Urinary bladder (tissue), 4 donors: ENCODE measurements around the gene ADAM10. TPM values are rescaled to one million over a fixed set of nuclear protein-coding genes. Genes with fewer than 3 reads are reported as not detected.
"Not testable (repeated sequence)": the region's sequence is repeated elsewhere in the genome, so short reads cannot be mapped to it uniquely, and the experiment has no call there.

Experiments used
- DNase-seq: peaks from one replicate; pipeline ENCODE4 v3.0.0-alpha.2; 2015; ENCODE audit errors: extremely low spot score
- H3K27ac ChIP-seq: one replicate; pipeline ENCODE4 v1.5.1; 2013; ENCODE audit warnings: low read depth, mild to moderate bottlenecking, moderate library complexity
- H3K36me3 ChIP-seq: one replicate; pipeline ENCODE4 v1.6.1; 2013; ENCODE audit warnings: mild to moderate bottlenecking, moderate library complexity; ENCODE audit not compliant: insufficient read depth
- H3K4me1 ChIP-seq: one replicate; pipeline ENCODE4 v1.6.1; 2013; ENCODE audit warnings: mild to moderate bottlenecking, moderate library complexity; ENCODE audit not compliant: insufficient read depth
- H3K4me3 ChIP-seq: one replicate; pipeline ENCODE4 v1.5.1; 2013; ENCODE audit warnings: low read depth, low read length
- whole genome bisulfite sequencing: extraction: QIAGEN DNeasy Blood & Tissue Kit; methylation state at CpG from one replicate; pipeline ENCODE4 v1.1.7; 2013; 5-methylcytosine and 5-hydroxymethylcytosine counted together
- polyA plus RNA-seq: library from polyadenylated mRNA; stranded (reverse); fragments of 200-250 nt; gene quantifications from one replicate; pipeline ENCODE4 v1.2.3, GENCODE V29; 2013
- total RNA-seq: library from RNA; depleted of rRNA; stranded (reverse); fragments of >200 nt; gene quantifications from one replicate; pipeline ENCODE4 v1.2.3, GENCODE V29; 2014
- donor health status: healthy with polysubstance abuse.
- donor health status: healthy.

ADAM10 gene
- total and polyA plus RNA-seq, 2 donors, result 45.6 to 207 TPM

DNA sequence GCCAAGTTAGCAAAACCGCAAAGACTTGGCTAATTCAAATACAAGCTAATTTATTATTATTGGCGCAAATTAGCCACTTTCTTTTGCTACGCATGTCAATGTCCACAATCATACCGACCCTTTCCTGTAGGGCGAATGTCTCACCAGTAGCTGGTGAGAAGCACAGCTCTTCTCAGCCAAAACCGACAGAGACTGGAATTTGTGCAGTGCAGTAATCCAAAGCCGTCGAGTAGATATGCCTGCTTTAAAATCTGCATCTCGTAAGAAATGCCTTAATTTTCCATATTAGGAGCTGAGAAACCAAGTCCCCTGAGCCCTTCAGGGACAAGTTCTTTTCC is 21.0 kb upstream of the ADAM10 start:
- no peaks in the 10 kb centered on the region for H3K36me3 ChIP-seq
- peak overlapping the region; percentile 86 for H3K27ac ChIP-seq
- DNase-seq, result no peak
- H3K4me3 ChIP-seq, result peak overlapping the region; percentile 36
- no peaks in the 10 kb centered on the region for H3K4me1 ChIP-seq
- WGBS, result 2% methylated on average over 9 of the region's 9 CpGs

DNA sequence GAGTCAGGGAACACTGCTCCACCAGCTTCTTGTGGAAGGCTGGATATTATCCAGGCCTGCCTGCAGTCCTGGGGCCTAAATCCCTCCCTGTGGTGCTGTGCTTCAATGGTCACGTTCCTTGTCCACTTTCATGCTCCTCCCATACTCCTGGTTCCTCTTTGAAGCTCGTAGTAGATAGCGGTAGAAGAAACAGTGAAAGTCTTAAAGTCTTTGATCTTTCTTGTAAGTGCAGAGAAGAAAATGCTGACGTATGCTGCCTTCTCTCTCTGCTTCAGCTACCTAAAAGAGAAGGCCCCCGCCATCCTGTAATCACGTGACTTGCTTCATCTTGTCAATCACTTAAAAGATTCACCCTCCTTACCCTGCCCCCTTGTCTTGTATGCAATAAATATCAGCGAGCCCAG is 19.1 kb upstream of the ADAM10 start:
- H3K27ac ChIP-seq, H3K4me1 ChIP-seq, DNase-seq, H3K4me3 ChIP-seq, H3K36me3 ChIP-seq: not testable (repeated sequence)
- 86% methylated on average over 7 of the region's 7 CpGs for WGBS

DNA sequence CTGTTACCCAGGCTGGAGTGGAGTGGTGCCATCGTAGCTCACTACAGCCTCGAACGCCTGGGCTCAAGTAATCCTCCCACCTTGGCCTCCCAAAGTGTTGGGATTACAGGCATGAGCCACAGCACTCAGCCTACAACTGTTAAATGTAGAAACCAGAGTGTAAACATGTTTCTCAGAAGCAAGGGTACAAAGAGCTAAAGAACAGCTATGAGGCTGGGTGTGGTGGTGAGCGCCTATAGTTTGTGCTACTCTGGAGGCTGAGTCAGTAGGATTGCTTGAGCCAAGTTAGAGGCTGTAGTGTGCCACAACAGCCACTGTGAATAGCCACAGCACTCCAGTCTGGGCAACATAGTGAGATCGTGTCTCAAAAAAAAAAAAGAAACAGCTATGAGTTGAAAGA is 16.8 kb upstream of the ADAM10 start:
- Histone ChIP-seq H3K36me3 (no peaks in the 10 kb centered on the region), H3K27ac (no peak overlapping the region), H3K4me3 (no peak overlapping the region), H3K4me1 (no peaks in the 10 kb centered on the region)
- WGBS, result 91% methylated on average over 5 of the region's 5 CpGs
- DNase-seq, result no peak

- H3K27ac ChIP-seq, result no peak overlapping the region
- WGBS, result 92% methylated on average over 5 of the region's 5 CpGs
- no peak for DNase-seq
Measured at GRCh38 chr15:58764468-58764867, 15.0 kb upstream of the ADAM10 start.

DNA sequence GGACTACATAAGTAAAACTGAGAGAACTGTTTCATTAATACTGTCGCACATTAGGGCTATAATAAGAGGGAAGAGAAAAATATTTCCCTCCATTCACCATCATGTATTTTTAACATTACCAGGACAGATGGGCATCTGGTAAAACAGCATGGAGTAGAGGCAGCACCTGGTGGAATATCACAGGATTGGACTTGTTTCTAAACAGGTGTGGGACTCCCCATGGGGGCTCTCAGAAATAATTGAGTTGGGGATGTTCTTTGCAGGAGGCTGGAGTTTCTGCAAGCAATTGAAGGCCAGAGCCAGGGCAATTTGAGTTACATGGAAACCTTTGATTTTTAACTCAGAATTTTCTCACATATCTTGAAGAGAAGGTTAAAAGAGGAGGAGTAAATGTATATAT is 13.2 kb upstream of the ADAM10 start:
- Histone ChIP-seq H3K4me1 (no peaks in the 10 kb centered on the region), H3K4me3 (no peak overlapping the region), H3K27ac (no peak overlapping the region), H3K36me3 (no peaks in the 10 kb centered on the region)
- WGBS, result 100% methylated on average over 1 of the region's 1 CpG
- no peak for DNase-seq

More at GRCh38 chr15:58764468-58764867, 15.0 kb upstream of the ADAM10 start:
- Histone ChIP-seq H3K4me3 (no peak overlapping the region), H3K36me3 (no peaks in the 10 kb centered on the region), H3K4me1 (no peaks in the 10 kb centered on the region)

- DNase-seq, result no peak
- no peak overlapping the region for H3K27ac ChIP-seq
- no peaks in the 10 kb centered on the region for H3K36me3 ChIP-seq
- H3K4me1 ChIP-seq, result no peaks in the 10 kb centered on the region
- H3K4me3 ChIP-seq, result no peak overlapping the region
Measured at GRCh38 chr15:58762285-58762684, 12.8 kb upstream of the ADAM10 start.

GRCh38 chr15:58761010-58761388 is 11.5 kb upstream of the ADAM10 start:
- H3K27ac ChIP-seq, result no peak overlapping the region
- DNase-seq, result no peak
- WGBS, result 94% methylated on average over 1 of the region's 1 CpG
- no peaks in the 10 kb centered on the region for H3K4me1 ChIP-seq
- no peak overlapping the region for H3K4me3 ChIP-seq
- no peaks in the 10 kb centered on the region for H3K36me3 ChIP-seq

DNA sequence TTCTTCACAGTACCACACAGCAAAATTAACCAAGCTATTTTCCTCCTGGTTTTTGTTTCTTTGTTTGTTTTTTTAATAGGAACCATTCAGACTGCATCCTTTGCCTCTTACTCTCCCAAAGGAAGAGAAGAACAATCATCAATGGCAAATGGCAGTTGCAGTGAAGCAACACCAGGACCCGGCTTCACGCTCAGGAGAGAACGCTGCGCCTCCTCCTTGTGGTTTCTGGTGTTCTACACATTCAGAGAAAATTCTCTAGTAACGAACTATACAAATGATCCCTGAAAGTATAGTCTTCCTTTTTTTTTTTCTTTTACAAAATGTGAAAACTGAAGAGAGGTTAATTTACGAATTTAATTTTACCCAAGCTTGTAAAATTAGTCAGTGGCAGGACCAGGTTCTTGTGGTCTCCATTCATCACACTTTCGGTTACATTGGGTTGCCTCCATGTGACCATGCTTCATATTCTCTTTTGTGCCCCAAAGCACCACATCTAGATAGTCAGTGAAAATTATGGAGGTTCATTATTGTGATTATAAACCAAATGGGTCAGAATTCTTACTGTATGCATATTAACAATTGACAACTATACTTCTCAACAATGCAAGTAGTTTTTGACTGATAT is 11.0 kb upstream of the ADAM10 start:
- no peak overlapping the region for H3K27ac ChIP-seq
- H3K36me3 ChIP-seq, result no peaks in the 10 kb centered on the region
- H3K4me1 ChIP-seq, result no peaks in the 10 kb centered on the region
- H3K4me3 ChIP-seq, result no peak overlapping the region
- DNase-seq, result no peak
- 86% methylated on average over 7 of the region's 7 CpGs for WGBS

DNA sequence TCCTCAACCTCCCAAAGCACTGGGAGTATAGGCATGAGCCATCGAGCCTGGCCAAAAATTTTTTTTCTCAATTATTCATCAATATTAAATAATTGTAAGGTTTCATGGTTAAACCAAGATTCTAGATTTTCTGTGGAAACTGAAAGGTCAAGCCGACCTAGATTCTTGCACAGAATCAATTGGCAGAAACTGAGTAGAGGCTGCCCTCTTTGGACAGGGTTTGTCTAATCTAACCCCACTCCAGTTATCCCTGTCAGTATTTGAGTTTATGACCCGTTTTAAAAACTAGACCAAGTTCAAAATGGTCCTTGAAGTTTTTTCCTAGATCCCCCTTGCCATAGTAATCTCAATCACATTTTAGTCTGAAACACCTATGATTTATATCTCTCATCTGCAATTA is 8.6 kb upstream of the ADAM10 start:
- no peaks in the 10 kb centered on the region for H3K4me1 ChIP-seq
- DNase-seq, result no peak
- no peak overlapping the region for H3K27ac ChIP-seq
- WGBS, result 50% methylated on average over 3 of the region's 3 CpGs
- no peaks in the 10 kb centered on the region for H3K36me3 ChIP-seq
- H3K4me3 ChIP-seq, result no peak overlapping the region

DNA sequence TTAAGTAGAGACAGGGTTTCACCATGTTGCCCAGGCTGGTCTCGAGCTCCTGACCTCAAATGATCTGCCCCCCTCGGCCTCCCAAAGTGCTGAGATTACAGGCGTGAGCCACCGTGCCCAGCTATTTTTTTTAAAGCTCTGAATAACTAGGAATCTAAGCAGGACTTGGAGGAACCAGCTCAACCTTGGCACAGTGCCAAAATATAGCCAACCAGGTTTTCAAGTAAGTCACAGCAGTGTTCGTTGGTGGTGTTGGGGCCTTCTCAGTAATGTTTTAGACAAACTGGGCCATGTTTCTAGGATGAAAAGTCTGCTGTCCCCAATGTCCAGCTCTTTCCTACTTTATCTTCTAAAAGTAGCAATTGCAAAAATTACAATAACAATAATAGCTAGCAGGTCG is 6.4 kb upstream of the ADAM10 start:
- no peak overlapping the region for H3K27ac ChIP-seq
- no peak for DNase-seq

GRCh38 chr15:58755350-58755749 is 5.8 kb upstream of the ADAM10 start:
- Histone ChIP-seq H3K4me3 (no peak overlapping the region), H3K27ac (no peak overlapping the region), H3K4me1 (no peaks in the 10 kb centered on the region), H3K36me3 (no peaks in the 10 kb centered on the region)
- 98% methylated on average over 3 of the region's 3 CpGs for WGBS
- DNase-seq, result no peak

More for the DNA sequence above, 6.4 kb upstream of the ADAM10 start:
- Histone ChIP-seq H3K4me1 (no peaks in the 10 kb centered on the region), H3K4me3 (no peak overlapping the region), H3K36me3 (no peaks in the 10 kb centered on the region)
- 60% methylated on average over 6 of the region's 6 CpGs for WGBS

DNA sequence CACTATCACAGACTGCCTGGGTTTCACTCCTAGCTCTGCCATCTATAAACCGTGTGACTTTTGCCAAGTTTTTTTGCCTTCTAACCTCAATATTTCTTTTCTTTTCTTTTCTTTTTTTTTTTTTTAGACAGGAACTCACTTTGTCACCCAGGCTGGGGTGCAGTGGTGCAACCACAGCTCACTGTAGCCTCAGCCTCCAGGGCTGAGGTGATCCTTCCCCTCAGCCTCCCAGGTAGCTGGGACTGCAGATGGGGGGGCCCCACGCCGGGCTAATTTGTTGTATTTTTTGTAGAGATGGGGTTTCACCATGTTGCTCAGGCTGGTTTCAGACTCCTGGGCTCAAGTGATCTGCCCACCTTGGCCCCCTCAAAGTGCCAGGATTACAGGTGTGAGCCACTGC is 3.2 kb upstream of the ADAM10 start:
- no peaks in the 10 kb centered on the region for H3K36me3 ChIP-seq
- no peak overlapping the region for H3K27ac ChIP-seq
- no peaks in the 10 kb centered on the region for H3K4me1 ChIP-seq
- H3K4me3 ChIP-seq, result no peak overlapping the region
- WGBS, result 84% methylated on average over 3 of the region's 3 CpGs
- no peak for DNase-seq

DNA sequence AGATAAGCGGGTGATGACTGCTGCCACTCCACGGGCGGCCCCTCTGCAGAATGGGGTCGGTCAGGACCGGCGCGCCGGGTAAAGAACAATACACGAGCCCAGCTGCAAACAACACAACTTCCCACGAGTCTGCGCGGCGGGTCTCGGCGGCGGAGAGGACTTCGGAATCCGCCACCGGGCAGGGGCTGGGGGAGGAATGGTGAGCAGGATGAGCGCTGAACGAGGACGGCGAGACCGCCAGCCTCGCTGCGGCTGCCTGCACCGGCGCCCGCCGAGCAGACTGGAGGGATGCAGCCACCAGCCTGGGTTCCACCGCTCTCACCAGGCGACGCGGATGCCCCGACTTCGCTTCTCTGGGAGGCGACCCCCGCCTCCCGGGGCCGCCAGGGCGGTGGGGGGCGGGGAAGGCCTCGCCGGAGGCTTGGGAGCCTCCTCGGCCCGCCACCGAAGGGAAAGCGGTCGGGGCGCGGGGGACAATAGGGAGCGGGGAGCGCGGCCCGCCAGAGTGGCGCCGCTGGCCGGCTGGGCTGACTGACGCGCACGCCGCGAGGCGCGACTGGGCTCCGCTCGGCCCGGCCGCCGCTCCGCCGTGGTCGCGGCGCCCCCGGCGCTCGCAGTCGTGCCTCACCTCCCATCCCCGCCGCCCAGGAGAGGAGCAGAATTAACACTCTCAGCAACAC is 515 bp downstream of the ADAM10 start:
- H3K4me1 ChIP-seq, result no peaks in the 10 kb centered on the region
- peak overlapping the region; percentile 96 for H3K27ac ChIP-seq
- WGBS, result under 1% methylated on average over 81 of the region's 81 CpGs
- no peaks in the 10 kb centered on the region for H3K36me3 ChIP-seq
- no peak for DNase-seq
- peak overlapping the region; percentile 91 for H3K4me3 ChIP-seq

DNA sequence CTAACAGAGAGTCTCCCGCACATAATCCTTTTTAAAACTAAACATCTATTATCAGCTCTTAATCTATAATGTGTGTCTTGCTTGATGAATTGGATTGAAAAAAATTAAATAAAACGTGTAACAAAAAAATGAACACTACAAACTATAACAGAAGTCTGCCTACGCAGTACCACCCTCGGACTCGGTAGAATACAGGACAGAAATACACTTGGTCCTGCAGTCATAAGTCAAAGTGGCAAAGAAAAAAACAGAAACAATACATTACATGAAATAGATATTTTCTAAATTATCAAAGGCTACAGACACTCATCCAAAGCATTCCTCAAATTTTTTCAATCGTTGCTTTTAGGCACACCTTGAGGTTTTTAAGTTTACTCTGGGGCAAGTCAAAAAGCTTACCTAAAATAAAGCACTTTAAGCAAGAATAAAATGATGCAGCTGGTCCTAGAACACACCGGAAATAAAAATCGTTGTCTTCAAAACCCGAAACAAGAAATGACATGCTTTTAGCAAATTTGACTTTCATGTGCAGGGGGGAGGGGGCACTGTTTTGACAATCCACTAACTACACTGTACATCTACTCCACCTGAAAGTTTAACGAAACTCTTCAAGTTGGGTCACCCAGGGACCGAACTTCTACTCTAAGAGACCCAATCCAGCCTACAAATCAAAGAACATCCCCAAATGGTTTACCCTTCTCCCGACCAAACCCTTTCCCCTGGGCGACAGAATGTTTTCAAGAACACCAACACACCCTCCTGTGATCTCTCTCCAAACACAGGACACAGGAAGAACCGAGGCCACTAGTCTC is 1.3 kb downstream of the ADAM10 start:
- peak overlapping the region; percentile 91 for H3K4me3 ChIP-seq
- WGBS, result 3% methylated on average over 14 of the region's 14 CpGs
- no peaks in the 10 kb centered on the region for H3K4me1 ChIP-seq
- peak overlapping the region; percentile 96 for H3K27ac ChIP-seq
- DNase-seq, result no peak
- H3K36me3 ChIP-seq, result no peaks in the 10 kb centered on the region
